ENCODE results near the gene HJURP.

HJURP gene

DNA sequence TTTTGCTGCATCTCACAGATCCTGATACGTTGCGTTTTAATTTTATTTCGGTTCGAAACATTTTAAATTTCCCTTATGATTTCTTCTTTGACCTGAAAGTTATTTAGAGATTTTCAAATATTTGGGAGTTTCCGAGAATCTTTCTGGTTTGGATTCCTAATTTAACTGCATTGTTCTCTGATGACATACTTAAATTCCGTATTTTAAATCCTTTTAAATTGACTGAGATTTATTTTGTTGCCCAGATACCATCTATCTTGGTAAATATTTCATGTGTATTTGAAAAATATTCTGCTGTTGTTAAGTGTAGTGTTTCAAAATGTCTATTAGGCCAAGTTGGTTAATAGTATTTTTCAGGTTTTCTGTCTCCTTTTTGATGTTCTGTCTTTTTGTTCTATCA, 38.5 kb downstream of the HJURP start:
- DNase-seq (ENCODE audit: low read depth in 2 of 2): no peak

DNA sequence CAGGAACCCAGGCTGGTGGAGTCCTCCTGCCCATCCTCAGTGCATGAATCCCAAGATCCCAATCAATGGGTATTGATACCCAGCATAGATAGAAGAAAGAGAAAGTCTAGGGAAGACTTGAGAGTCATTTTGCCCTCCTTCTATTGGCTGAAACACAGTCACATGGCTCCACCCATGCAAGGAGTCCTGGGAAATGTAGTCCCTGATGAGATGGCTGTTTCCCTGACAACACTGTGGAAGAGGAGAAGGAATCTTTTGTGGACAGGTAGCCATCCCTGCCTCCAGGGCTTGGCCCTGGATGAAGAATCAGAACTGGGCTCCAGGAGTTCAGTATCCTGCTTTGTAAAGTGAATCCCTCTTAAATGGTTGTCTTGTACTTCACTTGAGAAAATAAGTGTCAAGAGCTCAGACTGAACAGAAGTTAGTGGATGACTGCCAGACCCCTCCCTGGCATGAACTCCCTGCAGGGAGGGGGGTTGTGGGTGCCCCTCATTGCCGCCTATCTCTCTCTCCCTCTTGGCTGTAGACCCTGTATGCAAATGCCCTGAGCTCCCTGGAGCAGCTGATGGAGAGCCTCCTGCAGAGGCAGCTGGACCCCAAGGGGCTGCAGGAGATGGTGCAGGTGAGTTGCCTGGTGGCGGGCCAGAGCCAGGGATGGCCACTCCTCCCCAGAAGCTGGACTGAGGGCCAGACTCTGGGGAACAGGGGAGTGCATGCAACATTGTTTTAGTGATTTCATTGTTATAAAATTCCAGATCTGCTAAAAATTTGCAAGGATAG, 40.1 kb downstream of the HJURP start:
- no peak for DNase-seq (ENCODE audit: low read depth in 2 of 2)

DNA sequence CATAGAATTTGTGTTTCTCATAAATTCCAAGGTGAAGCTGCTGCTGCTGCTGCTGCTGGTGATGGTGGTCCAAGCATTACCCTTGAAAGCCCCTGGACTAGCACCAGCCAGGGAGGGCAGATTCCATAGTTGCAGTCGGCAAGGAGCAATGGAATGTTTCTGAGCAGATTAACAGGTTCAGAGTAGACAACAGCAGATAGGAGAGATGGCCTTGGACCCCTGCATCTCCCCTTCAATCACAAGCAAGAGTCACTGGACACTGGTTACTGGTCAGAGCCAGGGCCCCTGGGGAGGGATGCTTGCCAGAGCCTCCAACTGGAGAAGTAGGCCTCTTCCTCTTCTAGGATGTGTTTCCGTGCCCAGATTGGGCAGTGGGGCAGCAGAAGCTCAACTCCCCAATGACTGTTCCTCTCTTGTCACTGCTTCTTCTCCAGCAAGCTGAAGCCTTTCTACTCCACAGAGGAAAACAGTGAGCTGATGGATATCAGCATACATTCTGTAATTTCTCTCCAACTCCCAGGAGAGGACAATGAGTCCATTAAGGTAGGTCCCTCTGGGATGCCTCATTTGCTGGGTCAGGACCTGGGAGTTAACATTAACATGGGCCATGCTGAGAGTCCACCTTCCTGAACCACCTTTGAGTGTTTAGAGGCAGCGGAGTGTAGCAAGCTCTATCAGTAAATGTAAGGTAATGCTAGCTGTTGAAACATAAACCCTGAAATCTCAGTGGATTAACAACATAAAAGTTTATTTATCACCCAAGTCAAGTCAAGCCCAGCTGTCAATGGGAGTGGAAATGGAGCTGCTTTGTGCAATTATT, 40.9 kb downstream of the HJURP start:
- DNase-seq (ENCODE audit: low read depth in 2 of 2): no peak

DNA sequence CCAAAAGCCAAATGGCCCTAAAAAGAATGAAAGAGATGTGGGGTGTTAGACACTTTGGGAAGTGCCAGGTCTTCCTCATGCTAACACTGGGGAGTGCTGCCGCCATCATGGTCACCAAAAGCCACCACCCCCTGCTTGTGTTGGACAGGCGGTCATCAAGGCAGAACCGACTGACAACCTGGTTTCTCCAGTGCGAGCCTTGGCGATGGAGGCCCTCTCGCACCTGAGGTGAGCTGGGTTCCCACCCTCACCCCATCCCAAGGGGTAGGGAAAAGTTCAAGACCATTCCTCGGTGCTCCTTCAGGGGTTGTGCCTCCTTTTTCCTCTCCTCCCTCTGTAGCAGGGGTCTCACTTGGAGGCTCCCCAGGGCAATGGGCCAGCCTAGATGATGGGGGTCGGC, 42.6 kb downstream of the HJURP start:
- no peak for DNase-seq (ENCODE audit: low read depth in 2 of 2)

DNA sequence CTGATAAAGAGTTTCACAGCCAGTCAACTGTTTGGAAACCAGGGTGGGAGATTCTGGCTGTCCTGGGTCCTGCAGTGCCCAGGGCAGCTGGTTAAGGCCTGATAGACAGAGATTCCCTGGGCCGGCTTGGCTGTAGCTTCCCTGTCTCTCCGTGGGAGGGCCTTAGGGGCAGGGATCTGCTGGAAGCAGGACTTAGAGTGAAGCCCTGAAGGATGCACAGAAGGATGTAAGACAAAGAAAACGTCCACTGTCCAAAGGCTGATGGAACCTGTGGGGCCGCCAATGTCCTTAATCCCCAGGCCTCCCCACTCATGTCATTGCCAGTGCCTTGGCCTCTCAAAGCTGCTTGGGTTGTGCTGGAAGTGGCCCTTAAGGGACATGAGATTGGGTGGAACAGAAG, 43.2 kb downstream of the HJURP start:
- no peak for DNase-seq (ENCODE audit: low read depth in 2 of 2)

DNA sequence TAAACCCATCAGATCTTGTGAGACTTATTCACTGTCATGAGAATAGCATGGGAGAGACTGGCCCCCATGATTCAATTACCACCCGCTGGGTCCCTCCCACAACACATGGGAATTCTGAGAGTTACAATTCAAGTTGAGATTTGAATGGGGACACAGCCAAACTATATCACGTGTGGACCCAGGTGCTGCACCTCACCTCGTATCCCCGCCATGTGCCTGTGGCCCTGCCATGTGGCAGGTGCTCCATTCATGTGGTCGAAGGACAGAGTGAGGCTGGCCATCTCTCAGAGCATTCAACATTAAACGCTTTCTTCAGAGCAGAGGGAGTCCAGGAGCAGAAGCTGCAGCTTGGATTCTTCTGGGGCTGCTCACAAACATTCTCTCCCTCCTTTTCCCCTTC, 44.0 kb downstream of the HJURP start:
- DNase-seq (ENCODE audit: low read depth in 2 of 2): no peak

DNA sequence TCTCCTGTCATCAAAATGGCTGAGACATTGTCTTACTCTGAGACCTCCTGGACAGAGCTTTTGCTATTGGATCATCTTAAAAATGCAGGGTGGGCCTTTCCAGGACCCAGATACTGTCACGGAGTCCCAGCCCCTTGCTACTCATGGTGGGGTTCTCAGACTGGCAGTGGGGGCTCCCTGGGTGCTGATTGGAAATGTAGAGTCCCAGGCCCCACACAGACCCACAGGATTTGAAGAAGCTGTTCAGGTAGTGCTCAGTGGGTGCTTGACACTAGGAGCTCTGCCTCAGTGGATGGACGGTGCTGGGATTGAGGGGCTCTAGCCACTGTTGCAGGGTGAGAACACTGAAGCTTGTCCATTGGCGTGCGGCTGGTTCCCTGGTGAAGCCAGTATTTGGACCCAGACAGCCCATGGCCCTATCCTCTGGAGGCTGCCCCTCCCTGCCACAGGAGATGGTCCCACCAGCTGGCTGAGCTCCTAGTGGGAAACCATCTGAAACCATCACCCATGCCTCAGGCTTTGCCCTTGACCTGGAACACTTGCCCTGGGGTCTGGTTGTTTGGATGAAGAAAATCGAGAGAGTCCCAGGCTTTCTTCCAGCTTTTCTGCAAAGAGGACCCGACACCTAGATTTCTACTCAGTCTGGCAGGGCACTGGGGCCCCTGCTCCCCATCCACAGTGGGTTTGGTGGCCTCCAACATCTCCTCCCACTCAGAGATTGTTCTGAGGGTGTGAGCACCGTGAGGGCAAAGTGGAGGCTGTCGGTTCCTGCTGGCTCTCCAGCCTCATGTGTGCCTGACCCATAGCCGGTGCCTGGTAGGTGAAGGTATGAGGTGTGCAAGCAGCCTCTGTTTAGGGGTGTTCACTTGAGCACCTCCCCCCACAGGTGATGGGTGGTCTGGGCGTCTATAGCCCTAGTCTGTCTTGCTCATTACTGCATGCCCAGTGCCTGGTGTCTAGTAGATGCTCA, 46.1 kb downstream of the HJURP start:
- no peak for DNase-seq (ENCODE audit: low read depth in 2 of 2)

DNA sequence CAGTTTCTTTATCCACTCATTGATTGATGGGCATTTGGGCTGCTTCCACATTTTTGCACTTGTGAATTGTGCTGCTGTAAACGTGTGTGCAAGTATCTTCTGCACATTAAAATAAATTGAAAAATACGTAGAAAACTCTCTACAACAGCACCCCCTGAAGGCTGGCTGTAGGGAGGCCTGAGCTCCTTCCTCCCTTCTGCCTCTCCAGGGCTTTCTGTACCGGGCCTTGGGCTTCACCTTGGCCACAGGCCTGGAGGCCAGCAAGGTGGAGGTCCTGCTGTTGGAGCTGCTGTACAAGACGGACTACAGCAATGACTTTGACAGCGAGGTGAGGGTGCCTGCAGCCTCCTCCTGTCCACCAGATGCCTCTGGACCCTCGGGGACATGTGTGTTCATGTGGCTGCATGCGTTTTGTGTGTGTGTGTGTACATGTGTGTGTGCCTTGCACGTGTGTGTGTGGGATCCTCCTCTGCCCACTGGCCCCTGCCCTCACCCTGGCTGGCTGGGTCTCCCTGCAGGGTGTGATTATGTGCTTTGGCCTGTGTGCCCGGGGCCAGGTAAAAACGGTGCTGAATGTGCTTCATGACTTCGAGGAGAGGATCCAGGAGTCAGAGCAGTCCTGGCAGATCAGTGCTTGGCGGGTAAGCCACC, 47.0 kb downstream of the HJURP start:
- DNase-seq (ENCODE audit: low read depth in 2 of 2): no peak

DNA sequence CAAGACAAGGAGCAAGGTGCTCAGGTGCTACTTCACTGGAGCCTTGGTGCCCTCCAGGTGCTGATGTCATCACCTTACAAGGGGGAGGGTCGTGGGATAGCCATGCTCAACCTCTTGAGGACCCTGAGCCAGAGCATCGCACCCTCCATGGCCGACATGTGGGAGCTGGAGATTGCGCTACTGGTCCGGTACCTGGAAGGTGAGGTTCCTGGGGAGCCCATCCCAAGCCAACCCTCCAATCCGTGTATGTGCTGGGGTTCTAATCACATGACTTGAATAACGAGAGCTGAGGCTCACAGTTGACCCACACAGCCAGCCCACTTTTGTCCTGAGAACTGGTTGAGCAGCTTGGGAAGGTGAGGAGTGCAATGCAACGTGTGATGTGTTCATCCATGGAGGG, 50.3 kb downstream of the HJURP start:
- DNase-seq (ENCODE audit: low read depth in 2 of 2): no peak

DNA sequence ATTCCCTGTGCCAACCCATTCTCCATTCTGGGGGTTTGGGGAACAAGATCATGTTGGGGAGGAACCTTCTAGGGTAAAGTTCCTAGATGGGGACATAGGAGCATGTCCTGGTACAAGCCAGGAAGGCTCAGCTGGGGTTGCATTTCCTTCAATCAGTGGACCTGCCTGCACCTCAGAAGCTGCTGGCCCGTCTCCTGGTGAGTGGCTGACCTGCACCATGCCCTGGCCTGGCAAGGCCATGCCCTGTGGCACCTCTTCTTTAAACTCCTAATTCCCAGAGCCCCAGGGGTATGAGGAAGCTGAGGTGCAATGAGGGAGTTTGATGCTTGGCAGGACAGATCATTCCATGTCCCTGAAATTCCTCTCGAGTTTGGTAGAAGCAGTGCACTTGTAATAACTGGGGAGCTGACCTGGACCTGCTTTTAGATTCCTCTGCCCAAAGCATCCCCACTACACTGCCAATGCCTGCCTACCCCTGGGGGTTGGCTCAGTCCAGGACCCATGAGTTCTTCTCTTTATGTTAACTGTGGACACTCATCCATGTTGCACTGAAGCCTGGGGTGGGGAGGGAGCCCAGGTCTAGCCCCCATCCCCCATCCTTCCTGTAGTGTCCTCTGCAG, 50.9 kb downstream of the HJURP start:
- no peak for DNase-seq (ENCODE audit: low read depth in 2 of 2)

DNA sequence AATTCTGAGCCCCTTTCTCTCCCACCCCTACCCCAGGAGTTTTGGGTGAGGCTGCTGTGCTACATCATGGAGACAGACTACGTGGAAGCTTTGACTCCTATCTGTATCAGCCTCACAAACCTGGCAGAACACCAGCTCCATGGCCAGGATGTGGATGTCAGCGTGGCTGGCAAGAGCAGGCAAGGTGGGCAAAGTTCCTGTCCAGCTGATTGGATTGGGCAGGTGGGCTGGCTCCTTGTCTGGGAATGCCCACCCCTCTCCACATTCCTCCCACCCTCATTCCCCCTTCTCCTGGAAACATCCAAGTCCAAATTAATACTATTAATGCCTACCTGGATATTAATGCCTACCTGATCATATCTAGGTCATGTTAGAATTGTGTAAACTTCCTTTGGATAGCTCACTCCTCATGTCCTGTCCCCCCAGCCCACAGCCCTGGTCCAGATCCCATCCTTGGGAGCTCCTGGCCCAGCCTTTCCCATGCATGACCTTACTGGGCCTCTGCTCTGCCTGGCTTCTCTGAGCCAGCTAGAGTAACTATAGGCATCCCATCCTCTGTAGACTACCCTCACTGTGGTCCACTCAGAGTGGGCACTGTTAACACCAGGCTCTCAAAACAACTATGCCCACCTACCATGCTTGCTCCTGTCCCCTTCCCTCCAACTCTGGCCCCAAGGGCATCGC, 52.1 kb downstream of the HJURP start:
- no peak for DNase-seq (ENCODE audit: low read depth in 2 of 2)

DNA sequence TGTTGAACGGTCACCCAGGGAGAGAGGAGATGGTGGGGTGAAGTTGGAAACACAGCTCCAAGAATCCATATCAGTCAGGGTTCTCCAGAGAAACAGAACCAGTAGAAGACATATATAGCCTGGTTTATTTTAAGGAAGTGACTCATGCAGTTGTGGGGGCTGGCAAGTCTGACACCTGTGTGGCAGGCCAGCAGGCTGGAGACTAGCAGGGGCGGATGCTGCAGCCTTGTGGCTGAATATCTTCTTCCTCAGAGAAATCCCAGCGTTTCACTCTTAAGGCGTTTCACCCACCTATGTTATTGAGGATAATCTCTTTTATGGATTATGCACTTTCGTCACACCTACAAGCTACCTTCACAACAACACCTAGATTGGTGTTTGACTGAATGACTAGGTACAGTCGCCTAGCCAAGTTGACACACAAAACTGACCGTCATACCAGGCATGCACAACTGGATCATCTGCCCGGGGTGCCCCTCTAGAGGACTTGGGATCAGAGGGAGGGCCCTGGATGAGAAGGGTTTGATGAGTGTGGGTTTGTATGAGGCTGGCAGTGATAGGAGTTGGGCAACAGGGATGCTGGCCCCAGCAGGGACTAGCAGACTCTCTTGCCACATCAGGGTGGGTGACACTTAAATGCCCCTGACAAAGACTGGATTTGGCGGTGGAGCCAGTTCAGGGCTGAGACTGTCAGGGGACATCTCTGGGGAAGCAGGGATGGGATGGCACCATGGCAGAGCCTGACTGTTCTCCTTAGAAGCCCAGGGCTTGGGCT, 52.8 kb downstream of the HJURP start:
- no peak for DNase-seq (ENCODE audit: low read depth in 2 of 2)

DNA sequence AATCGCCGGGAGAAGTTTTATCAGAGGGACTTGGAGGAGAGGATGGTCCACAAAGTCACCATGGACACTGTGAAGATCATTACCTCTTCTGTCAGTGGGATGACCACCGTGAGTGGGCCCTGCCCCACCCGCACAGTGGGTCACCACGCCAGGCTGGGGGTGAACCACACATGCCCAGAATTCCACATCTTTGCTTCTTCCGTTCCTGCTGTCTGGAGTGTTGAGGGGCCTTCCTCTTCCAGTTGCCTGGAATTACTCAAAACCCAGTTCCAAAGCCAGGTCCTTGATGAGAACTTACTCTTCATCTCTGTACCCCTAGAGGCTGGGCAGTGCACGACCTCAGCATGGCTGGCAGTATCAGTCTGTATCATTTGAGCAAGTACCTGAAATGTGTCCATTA, 54.1 kb downstream of the HJURP start:
- no peak for DNase-seq (ENCODE audit: low read depth in 2 of 2)

DNA sequence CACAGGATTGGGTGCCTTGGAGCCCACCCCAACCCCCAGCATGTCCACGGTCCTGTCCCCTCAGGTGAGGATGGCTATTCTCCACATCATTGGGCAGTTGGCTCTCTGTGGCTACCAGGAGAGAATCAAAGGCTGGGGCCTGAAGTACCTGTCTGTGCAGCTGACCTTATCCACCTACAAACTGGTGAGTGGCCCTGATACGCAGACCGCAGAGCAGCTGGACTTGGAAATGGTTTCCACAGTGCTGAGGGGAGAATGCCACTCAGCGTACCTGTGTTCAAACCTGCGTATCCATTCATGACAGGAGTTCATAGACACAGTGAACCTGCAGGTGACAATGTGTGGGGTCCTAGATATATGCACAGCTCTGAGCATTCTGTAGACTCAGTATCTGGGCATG, 54.6 kb downstream of the HJURP start:
- no peak for DNase-seq (ENCODE audit: low read depth in 2 of 2)

DNA sequence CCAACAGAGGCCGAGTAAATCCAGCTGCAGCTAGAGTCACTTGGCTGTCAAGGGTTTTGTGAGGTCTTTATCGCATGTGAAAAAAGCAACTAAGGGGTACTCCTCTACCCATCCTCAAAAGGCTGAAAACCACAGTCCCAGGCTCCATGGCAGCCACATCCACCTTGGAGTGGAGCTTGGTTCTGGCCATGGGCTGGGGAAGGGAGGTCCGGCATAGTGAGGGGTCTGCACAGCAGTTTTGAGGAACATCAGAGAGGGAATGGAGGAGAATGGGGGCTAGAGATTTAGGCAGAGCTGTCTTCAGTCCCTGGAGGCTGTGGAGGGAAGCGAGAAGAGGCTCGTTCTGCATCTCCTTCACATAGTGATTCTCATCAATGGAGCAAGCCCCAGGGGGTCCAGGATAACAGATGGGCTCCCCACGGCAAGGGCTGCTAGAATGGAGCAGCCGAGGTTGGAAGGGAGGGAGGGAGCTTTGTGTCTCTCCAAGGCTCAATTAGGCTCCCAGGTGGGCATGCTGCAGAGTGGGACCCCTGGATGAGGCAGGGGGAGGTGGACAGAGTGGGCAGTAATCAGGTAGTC, 55.2 kb downstream of the HJURP start:
- no peak for DNase-seq (ENCODE audit: low read depth in 2 of 2)

DNA sequence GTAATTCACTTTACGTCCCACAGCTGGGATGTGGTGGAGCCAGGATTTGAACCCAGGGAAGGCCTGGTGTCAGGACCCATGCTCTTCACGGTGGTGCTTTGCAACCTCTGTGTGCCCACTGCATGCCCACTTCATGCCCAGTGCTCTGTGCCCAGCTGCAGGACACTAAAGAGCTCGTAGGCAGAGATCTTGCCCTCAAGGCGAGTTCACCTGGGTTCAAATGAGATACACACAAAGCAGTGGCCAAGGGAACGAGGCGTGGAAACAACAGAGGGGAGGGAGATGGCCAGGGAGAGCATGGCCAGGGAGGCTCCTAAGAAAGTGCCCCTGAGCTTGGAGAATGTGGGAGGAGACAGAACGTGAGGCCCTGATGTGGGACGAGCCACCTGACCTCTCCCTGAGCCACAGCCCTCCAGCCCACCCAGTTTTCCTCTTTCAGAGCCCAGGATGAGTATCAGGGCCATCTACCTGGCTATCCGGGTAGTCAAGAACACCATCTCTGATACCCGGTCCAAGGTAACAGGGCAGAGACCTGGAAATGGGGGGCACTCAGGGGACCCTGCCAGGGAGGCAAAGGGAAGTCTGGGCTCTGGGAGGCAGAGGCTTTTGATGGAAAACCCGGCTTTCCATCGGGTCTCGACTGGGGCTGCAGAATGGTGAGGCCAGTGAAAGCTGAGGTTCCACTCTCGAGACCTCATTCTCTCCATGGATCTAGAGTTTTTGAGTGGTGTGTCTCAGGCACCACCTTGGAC, 55.8 kb downstream of the HJURP start:
- no peak for DNase-seq (ENCODE audit: low read depth in 2 of 2)

DNA sequence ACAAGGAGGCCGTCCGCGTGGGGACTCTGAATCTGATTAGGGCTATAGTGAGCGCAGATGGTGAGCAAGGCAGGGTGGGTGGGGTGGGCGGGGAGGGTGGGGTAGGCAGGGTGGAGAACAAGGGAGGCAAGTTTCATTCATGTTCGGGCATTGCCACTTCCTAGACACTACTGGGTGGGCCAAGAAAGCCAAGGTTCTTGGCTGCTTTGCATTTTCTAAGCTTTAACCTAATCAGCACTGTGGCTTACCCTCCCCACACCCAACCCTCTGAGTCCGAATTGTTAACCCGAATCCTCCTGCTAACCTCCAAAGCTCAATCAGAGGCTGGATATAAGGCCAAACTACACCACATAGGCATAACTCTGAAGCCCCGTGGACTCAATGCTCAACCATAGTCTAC, 58.1 kb downstream of the HJURP start:
- no peak for DNase-seq (ENCODE audit: low read depth in 2 of 2)

DNA sequence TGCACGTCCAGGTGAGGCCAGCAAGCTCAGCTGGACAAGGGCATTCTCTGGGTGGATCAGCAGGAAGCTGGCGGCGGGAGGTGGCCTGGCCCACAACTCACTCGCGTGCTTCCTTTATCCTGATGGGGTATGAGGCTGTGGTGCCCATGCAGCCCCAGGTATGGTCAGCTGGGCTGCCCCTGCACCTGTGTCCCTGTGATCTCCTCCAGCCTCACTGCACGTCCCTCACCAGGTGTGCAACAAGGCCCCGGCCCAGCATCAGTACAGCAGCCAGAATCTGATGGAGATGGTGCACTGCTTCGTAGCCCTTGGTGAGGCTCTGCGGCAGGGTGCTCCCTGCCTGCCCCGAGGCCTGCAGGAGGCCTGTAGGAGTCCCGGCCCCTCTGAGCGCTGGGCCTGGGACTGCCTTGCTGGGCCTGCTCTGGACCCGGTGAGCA, 58.6 kb downstream of the HJURP start:
- DNase-seq (ENCODE audit: low read depth in 2 of 2): no peak

Measured in stimulated activated CD4-positive, alpha-beta T cell treated with anti-CD3 and anti-CD28 coated beads, Interleukin-12 subunit alpha, Interleukin-12 subunit beta, amount 100 ng/mL, for 24 hours (primary cell).